ENCODE results near the gene SLC6A17. TPM values are rescaled to one million over a fixed set of nuclear protein-coding genes. Genes with fewer than 3 reads are reported as not detected.

The SLC6A17 gene
- total RNA-seq, 1 donor from 2014 or later, result 3.6 TPM

DNA sequence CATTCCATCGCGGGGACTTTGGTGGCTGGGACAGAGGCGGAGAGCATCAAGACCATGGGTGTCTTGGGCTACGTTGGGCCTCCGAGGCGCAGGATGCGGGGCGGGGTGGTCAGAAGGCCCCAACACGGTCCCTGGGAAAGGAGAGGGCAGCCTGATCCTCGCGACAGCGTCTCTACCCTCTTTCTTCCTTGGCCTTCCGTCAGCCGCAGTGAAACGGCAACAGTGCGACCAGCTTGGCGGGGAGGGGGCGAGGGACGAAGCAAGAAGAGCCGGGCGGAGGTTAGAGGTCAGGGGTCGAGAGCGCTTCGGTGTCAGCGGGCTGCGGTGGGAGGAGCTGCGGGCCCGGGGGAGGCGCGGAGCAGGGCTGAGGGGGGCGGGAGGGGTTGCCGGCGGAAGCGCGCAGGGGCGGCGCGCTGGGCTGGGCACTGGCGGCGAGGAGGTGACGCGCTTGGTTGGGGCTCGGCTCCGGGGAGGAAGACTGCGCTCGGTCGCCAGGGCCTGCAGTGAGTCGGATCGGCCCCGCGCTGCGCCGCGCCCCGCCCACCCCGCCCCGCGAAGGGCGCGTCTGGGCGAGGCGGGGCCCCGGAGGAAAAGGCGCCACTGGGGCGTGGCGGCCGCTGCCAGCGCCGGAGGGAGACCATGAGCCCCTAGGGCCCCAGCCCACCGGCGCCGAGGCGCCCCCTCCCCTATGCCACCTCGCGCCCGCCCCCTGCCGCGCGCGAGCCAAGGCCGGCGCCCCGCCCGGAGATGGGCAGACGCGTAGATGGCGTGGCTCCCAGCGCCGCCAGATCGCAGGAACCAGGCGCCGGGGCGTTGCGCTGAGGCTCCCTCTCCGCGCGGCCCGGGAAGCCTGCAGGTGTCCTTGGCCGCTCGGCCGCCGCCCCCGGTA is 59.7 kb downstream of the SLC6A17 start, which contains the start of gene KCNC4:
Gene KCNC4, plus strand, starts transcription at position 600 of the 889 bp plus-strand sequence. CDS start 1,186 bp downstream, outside the sequence.
- Histone ChIP-seq H3K4me1 (ENCODE audit: insufficient read depth, low read length) (peaks cover 9% of the 10 kb centered on the region), H4K20me1 (ENCODE audit: insufficient read depth, low read length) (peaks cover 8% of the 10 kb centered on the region), H3K4me2 (ENCODE audit: low read length) (peak within 1 kb of the TSS; percentile 90), H3K9ac (ENCODE audit: low read length) (peak within 1 kb of the TSS; percentile 41), H3K79me2 (ENCODE audit: insufficient read depth, low read length) (no peaks in the 10 kb centered on the region), H3K27ac (ENCODE audit: low read depth, low read length) (no peak within 1 kb of the TSS), H3K27me3 (ENCODE audit: insufficient read depth, low read length) (peaks cover 38% of the 10 kb centered on the region), H3K4me3 (ENCODE audit: insufficient read depth, low read depth, low read length) (peak within 1 kb of the TSS; percentile 52), H2AFZ (ENCODE audit: low read depth, low read length) (peak within 1 kb of the TSS; percentile 87), H3K36me3 (ENCODE audit: insufficient read depth, low read length) (no peaks in the 10 kb centered on the region), H3K9me3 (ENCODE audit: insufficient read depth, low read depth, low read length) (no peaks in the 10 kb centered on the region)
- H3K9me3 Mint-ChIP-seq (ENCODE audit: unreplicated experiment), result peaks cover 2% of the 10 kb centered on the region
- no peak for TF ChIP-seq EZH2 (IDR thresholded peaks at IDR 0.05; ENCODE audit: insufficient read depth, low read length)
- TF ChIP-seq, protein P1, sequence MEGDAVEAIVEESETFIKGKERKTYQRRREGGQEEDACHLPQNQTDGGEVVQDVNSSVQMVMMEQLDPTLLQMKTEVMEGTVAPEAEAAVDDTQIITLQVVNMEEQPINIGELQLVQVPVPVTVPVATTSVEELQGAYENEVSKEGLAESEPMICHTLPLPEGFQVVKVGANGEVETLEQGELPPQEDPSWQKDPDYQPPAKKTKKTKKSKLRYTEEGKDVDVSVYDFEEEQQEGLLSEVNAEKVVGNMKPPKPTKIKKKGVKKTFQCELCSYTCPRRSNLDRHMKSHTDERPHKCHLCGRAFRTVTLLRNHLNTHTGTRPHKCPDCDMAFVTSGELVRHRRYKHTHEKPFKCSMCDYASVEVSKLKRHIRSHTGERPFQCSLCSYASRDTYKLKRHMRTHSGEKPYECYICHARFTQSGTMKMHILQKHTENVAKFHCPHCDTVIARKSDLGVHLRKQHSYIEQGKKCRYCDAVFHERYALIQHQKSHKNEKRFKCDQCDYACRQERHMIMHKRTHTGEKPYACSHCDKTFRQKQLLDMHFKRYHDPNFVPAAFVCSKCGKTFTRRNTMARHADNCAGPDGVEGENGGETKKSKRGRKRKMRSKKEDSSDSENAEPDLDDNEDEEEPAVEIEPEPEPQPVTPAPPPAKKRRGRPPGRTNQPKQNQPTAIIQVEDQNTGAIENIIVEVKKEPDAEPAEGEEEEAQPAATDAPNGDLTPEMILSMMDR (IDR thresholded peaks at IDR 0.05; ENCODE audit: insufficient read depth, low read depth, low read length), result no peak
- peaks cover 1% of the 10 kb centered on the region for H3K36me3 Mint-ChIP-seq (ENCODE audit: low read depth, unreplicated experiment)
- peaks cover 66% of the 10 kb centered on the region for H3K27me3 Mint-ChIP-seq (ENCODE audit: low read depth, unreplicated experiment)
- H3K4me1 Mint-ChIP-seq (ENCODE audit: low read depth, unreplicated experiment), result no peaks in the 10 kb centered on the region
- DNase-seq (ENCODE audit: low read depth), result peak; percentile 63
- H3K27ac Mint-ChIP-seq (ENCODE audit: unreplicated experiment), result no peak within 1 kb of the TSS
- FAIRE-seq, result no peak
- H3K4me3 Mint-ChIP-seq (ENCODE audit: unreplicated experiment), result peak within 1 kb of the TSS; percentile 86

DNA sequence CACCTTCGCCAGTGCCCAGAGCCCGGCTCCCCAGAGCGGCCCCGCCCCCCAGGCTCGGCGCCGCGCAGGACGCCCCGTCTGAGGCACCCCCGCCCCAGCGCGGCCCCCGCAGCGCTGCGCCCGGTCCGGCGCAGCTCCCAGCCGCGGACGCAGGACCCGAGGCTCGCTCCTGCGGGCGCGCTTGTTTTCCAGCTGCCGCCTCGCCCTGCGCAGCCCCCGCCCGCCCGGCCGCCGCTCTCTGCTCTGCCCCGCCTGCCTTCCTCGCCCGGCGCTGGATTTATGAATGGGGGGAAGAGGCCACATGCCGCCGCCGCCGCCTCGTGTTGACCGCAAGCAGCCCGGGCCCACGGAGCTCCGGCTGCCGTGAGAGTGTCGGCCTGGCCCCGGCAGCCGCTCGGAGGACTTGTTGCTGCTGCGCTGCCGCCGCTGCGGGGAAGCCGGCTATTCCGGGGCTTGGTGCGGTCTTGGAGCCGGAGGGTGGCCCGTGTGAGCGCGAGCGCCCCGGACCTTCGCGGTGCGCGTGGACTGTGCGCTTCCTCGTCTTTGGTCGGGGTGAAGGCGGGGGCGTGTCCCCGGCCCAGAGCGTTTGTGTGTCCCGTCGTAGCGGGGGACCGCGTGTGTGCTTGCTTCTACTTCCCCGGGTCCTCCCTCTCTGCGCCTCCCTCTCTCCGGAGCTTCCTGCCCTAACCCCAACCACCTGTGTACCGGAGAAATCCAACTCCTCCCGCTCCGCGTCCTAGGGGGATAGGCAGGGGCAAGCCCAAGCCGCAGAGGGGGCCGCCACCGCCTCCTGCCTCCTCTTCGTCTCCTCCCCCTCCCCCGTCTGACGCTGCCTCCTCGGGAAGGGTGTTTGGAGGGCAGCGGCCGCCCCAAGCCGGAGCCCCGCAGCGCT is 60.6 kb downstream of the SLC6A17 start:
- H3K27ac Mint-ChIP-seq (ENCODE audit: unreplicated experiment), result no peak overlapping the region

More for the DNA sequence above, 60.6 kb downstream of the SLC6A17 start:
- Histone ChIP-seq H3K4me1 (ENCODE audit: insufficient read depth, low read length) (peaks cover 9% of the 10 kb centered on the region), H2AFZ (ENCODE audit: low read depth, low read length) (peak overlapping the region; percentile 87), H3K4me2 (ENCODE audit: low read length) (peak overlapping the region; percentile 90), H3K36me3 (ENCODE audit: insufficient read depth, low read length) (no peaks in the 10 kb centered on the region), H4K20me1 (ENCODE audit: insufficient read depth, low read length) (peaks cover 8% of the 10 kb centered on the region), H3K27me3 (ENCODE audit: insufficient read depth, low read length) (peaks cover 41% of the 10 kb centered on the region), H3K79me2 (ENCODE audit: insufficient read depth, low read length) (no peaks in the 10 kb centered on the region), H3K9me3 (ENCODE audit: insufficient read depth, low read depth, low read length) (no peaks in the 10 kb centered on the region), H3K27ac (ENCODE audit: low read depth, low read length) (no peak overlapping the region), H3K9ac (ENCODE audit: low read length) (no peak overlapping the region), H3K4me3 (ENCODE audit: insufficient read depth, low read depth, low read length) (peak overlapping the region; percentile 52)
- FAIRE-seq (no peak), DNase-seq (ENCODE audit: low read depth) (peak; percentile 16)
- H3K27me3 Mint-ChIP-seq (ENCODE audit: low read depth, unreplicated experiment), result peaks cover 67% of the 10 kb centered on the region
- H3K4me3 Mint-ChIP-seq (ENCODE audit: unreplicated experiment), result peak overlapping the region; percentile 65
- no peak for TF ChIP-seq EZH2 (IDR thresholded peaks at IDR 0.05; ENCODE audit: insufficient read depth, low read length)
- H3K9me3 Mint-ChIP-seq (ENCODE audit: unreplicated experiment), result peaks cover 2% of the 10 kb centered on the region
- H3K36me3 Mint-ChIP-seq (ENCODE audit: low read depth, unreplicated experiment), result peaks cover 1% of the 10 kb centered on the region
- peaks cover 1% of the 10 kb centered on the region for H3K4me1 Mint-ChIP-seq (ENCODE audit: low read depth, unreplicated experiment)

All from astrocyte (in vitro differentiated cells and primary cell).